ENCODE measurements around the gene NETO1. TPM values are rescaled to one million over a fixed set of nuclear protein-coding genes. Genes with fewer than 3 reads are reported as not detected.

Gene NETO1
- polyA plus RNA-seq, 2 of the 4 experiments (the other 2 are of a cell fraction), result 0.04 TPM; not detected in 1

- no peaks in the 10 kb centered on the region for H3K4me1 ChIP-seq
- peak in 1 of 2 experiments; percentile 30 for DNase-seq (ENCODE audit: low read depth in 1 of 2, low spot score in 1 of 2)
- no peaks in the 10 kb centered on the region for H3K9me3 ChIP-seq
- FAIRE-seq, result no peak
- no peak for TF ChIP-seq RFX5 (IDR thresholded peaks at IDR 0.05)
- TF ChIP-seq RAD21 (conservative IDR thresholded peaks at IDR 0.05 in 1 of 2, IDR thresholded peaks at IDR 0.05 in 1 of 2), result peak; percentile 43 to 52; a peak in 4 of 5 replicates
- peak; percentile 44 for TF ChIP-seq CTCF (IDR thresholded peaks at IDR 0.05)
- no peak for TF ChIP-seq NPAS2 (CRISPR knock-in tag; IDR thresholded peaks at IDR 0.05; ENCODE audit: borderline replicate concordance)
- TF ChIP-seq CEBPB (IDR thresholded peaks at IDR 0.05), result peak in 1 of 2 experiments; percentile 47; a peak in 1 of 4 replicates
- no peak overlapping the region for H3K4me3 ChIP-seq
- WGBS (ENCODE audit: missing lambda C conversion rate), result 0% methylated on average over 1 of the region's 1 CpG
- no peak overlapping the region for H3K27ac ChIP-seq
- H3K4me2 ChIP-seq, result no peak overlapping the region
- POLR2A ChIA-PET, result no interaction called here
- ATAC-seq, result no peak
- CTCF ChIA-PET, result interaction anchor here (0.6 to 1.3 kb wide), 3 partner anchors 8 to 1649 kb away, joined by 3 to 5 read pairs (median 3); no protein-coding TSS in a partner anchor
Measured at GRCh38 chr18:72700961-72701710, 166.7 kb downstream of the NETO1 start.

- no peak overlapping the region for H3K4me2 ChIP-seq
- WGBS (ENCODE audit: missing lambda C conversion rate), result 40% methylated on average over 6 of the region's 6 CpGs
- ChIA-PET CTCF (no interaction called here), POLR2A (no interaction called here)
- ATAC-seq, result no peak
- no peak for FAIRE-seq
- no peaks in the 10 kb centered on the region for H3K4me1 ChIP-seq
- no peak overlapping the region for H3K4me3 ChIP-seq
- no peaks in the 10 kb centered on the region for H3K9me3 ChIP-seq
- DNase-seq (ENCODE audit: low read depth in 1 of 2, low spot score in 1 of 2), result no peak
- H3K27ac ChIP-seq, result no peak overlapping the region
- TF ChIP-seq USF2 (IDR thresholded peaks at IDR 0.05) (no peak), CEBPB (IDR thresholded peaks at IDR 0.05) (no peak), HOXB5 (CRISPR knock-in tag; IDR thresholded peaks at IDR 0.05) (no peak), MAZ (IDR thresholded peaks at IDR 0.05; ENCODE audit: borderline replicate concordance, low read depth, low read length) (no peak), HES2 (IDR thresholded peaks at IDR 0.05) (no peak), RFX5 (IDR thresholded peaks at IDR 0.05) (no peak), JUNB (IDR thresholded peaks at IDR 0.05) (no peak), MAFK (IDR thresholded peaks at IDR 0.05; ENCODE audit: partially characterized antibody) (no peak), NR3C1 (IDR thresholded peaks at IDR 0.05) (no peak), RCOR1 (IDR thresholded peaks at IDR 0.05; ENCODE audit: low read depth, low read length) (no peak)
Measured at GRCh38 chr18:72697706-72698105, 170.1 kb downstream of the NETO1 start.

GRCh38 chr18:72692595-72692994, 175.2 kb downstream of the NETO1 start:
- H3K27ac ChIP-seq, result no peak overlapping the region
- no peak for FAIRE-seq
- ChIA-PET CTCF (no interaction called here), POLR2A (no interaction called here)
- 0 out of 3 replicates have a peak overlapping the region, but pooled peaks have one; percentile 25 for H3K4me2 ChIP-seq
- no peaks in the 10 kb centered on the region for H3K4me1 ChIP-seq
- TF ChIP-seq GATA3 (IDR thresholded peaks at IDR 0.05; ENCODE audit: borderline replicate concordance), result no peak
- TF ChIP-seq HDAC2 (IDR thresholded peaks at IDR 0.05), result no peak
- no peak for TF ChIP-seq NPAS2 (CRISPR knock-in tag; IDR thresholded peaks at IDR 0.05; ENCODE audit: borderline replicate concordance)
- TF ChIP-seq BCL3 (IDR thresholded peaks at IDR 0.05), result no peak
- no peak for TF ChIP-seq BHLHE40 (IDR thresholded peaks at IDR 0.05; ENCODE audit: low read depth, low read length)
- TF ChIP-seq MAFK (IDR thresholded peaks at IDR 0.05; ENCODE audit: partially characterized antibody), result no peak
- TF ChIP-seq CEBPB (IDR thresholded peaks at IDR 0.05), result no peak
- TF ChIP-seq NFE2L2 (conservative IDR thresholded peaks at IDR 0.05; ENCODE audit: low read length), result no peak
- TF ChIP-seq EHF (CRISPR knock-in tag; IDR thresholded peaks at IDR 0.05), result no peak
- no peaks in the 10 kb centered on the region for H3K9me3 ChIP-seq
- no peak for DNase-seq (ENCODE audit: low read depth in 1 of 2, low spot score in 1 of 2)
- H3K4me3 ChIP-seq, result no peak overlapping the region
- ATAC-seq, result no peak
- WGBS (ENCODE audit: missing lambda C conversion rate), result 44% methylated on average over 8 of the region's 8 CpGs

Small RNA genes lying within 50 kb of the gene (small RNA-seq; reads per million reads assigned to genes)
- gene MIR548AV, result 0 reads per million in 6 experiments
- 0 to 3.0 (median 0.43) reads per million in 6 experiments for gene RNA5SP460
